Measurements from ENCODE around the gene TAF11L2. TPM values are rescaled to one million over a fixed set of nuclear protein-coding genes. Genes with fewer than 3 reads are reported as not detected.
"Not testable (repeated sequence)": the region's sequence is repeated elsewhere in the genome, so short reads cannot be mapped to it uniquely, and the experiment has no call there.

TAF11L2 gene
- not detected for total RNA-seq

GRCh38 chr5:17497931-17498330, at the start of gene TAF11L2:
Gene TAF11L2, plus strand, starts transcription at chr5:17498231.
- not testable (repeated sequence) for H3K4me1 Mint-ChIP-seq (ENCODE audit: low read depth in 2 of 2); ATAC-seq; H3K36me3 Mint-ChIP-seq; H3K27me3 Mint-ChIP-seq; DNase-seq (ENCODE audit: low spot score); H3K4me3 Mint-ChIP-seq; H3K27ac Mint-ChIP-seq
- H3K9me3 Mint-ChIP-seq: peaks cover 15% of the 10 kb centered on the region

- Mint-ChIP-seq H3K27ac (no peak overlapping the region), H3K9me3 (peaks cover 13% of the 10 kb centered on the region), H3K4me3 (no peak overlapping the region), H3K36me3 (peaks cover 8% of the 10 kb centered on the region), H3K4me1 (ENCODE audit: low read depth in 2 of 2) (no peaks in the 10 kb centered on the region), H3K27me3 (no peaks in the 10 kb centered on the region)
- ATAC-seq (no peak), DNase-seq (ENCODE audit: low spot score) (no peak)
These were observed 49.2 kb upstream of the TAF11L2 start for GRCh38 chr5:17448877-17449276.

- no peaks in the 10 kb centered on the region for H3K4me1 Mint-ChIP-seq (ENCODE audit: low read depth in 2 of 2)
- peaks cover 10% of the 10 kb centered on the region for H3K36me3 Mint-ChIP-seq
- H3K4me3 Mint-ChIP-seq: no peak overlapping the region
- no peak for DNase-seq (ENCODE audit: low spot score)
- peaks cover 28% of the 10 kb centered on the region for H3K9me3 Mint-ChIP-seq
- no peaks in the 10 kb centered on the region for H3K27me3 Mint-ChIP-seq
- no peak for ATAC-seq
- H3K27ac Mint-ChIP-seq: no peak overlapping the region
These were observed 45.1 kb upstream of the TAF11L2 start for GRCh38 chr5:17452936-17453335.

GRCh38 chr5:17455942-17456341, 42.1 kb upstream of the TAF11L2 start:
- Mint-ChIP-seq H3K4me1 (ENCODE audit: low read depth in 2 of 2) (no peaks in the 10 kb centered on the region), H3K9me3 (peaks cover 31% of the 10 kb centered on the region), H3K36me3 (peaks cover 7% of the 10 kb centered on the region), H3K27ac (no peak overlapping the region), H3K27me3 (no peaks in the 10 kb centered on the region), H3K4me3 (no peak overlapping the region)
- ATAC-seq (no peak), DNase-seq (ENCODE audit: low spot score) (no peak)

GRCh38 chr5:17461793-17462192, 36.2 kb upstream of the TAF11L2 start:
- Mint-ChIP-seq H3K27ac (no peak overlapping the region), H3K36me3 (peaks cover 20% of the 10 kb centered on the region), H3K4me3 (no peak overlapping the region), H3K9me3 (peaks cover 31% of the 10 kb centered on the region), H3K4me1 (ENCODE audit: low read depth in 2 of 2) (no peaks in the 10 kb centered on the region), H3K27me3 (no peaks in the 10 kb centered on the region)
- no peak for ATAC-seq
- DNase-seq (ENCODE audit: low spot score): no peak

DNA sequence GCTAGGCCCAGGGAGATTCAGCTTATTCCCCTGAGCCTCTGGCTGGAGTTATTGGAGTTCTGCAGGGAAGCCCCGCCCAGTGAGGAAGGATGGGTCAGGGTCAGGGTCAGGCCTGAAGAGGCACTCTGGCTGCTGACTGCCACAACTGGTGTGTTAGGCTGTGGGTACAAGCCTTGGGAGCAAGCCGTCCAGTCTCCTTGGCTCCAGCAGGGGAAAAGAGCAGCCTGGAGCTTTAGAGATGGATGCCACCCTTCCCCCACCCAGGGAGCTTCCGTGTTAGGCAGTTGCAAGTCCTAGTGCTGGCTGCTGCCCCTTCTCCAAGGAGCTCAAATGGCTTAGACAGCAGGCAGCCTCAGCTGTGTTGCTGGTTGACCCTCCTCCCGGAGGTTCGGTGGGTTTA, 34.4 kb upstream of the TAF11L2 start:
- DNase-seq (ENCODE audit: low spot score) (no peak), ATAC-seq (no peak)
- Mint-ChIP-seq H3K36me3 (peaks cover 23% of the 10 kb centered on the region), H3K27ac (no peak overlapping the region), H3K9me3 (peaks cover 35% of the 10 kb centered on the region), H3K27me3 (no peaks in the 10 kb centered on the region), H3K4me3 (no peak overlapping the region), H3K4me1 (ENCODE audit: low read depth in 2 of 2) (no peaks in the 10 kb centered on the region)

DNA sequence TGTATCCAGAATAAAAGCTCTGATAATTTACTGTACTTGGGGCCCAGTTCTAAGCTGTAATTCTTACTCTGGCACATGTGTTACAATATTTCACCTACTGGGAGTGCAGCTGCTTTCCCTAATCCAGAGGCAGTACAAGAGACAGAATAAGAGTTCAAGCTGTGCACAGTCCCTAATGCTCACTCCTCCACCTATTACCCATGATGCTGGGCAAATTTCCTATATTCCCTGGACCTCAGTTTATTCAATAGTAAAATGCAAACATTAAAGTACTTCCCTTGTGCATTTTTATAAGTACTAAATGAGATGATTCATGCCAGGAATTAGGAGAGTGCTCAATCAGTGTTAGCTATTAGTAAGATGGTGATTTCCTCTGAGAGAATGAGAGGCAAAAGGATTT, 28.0 kb upstream of the TAF11L2 start:
- Mint-ChIP-seq H3K36me3 (peaks cover 18% of the 10 kb centered on the region), H3K4me3 (no peak overlapping the region), H3K27me3 (no peaks in the 10 kb centered on the region), H3K27ac (no peak overlapping the region), H3K9me3 (peaks cover 17% of the 10 kb centered on the region), H3K4me1 (ENCODE audit: low read depth in 2 of 2) (no peaks in the 10 kb centered on the region)
- DNase-seq (ENCODE audit: low spot score) (no peak), ATAC-seq (no peak)

- not testable (repeated sequence) for ATAC-seq; H3K36me3 Mint-ChIP-seq; H3K27ac Mint-ChIP-seq; H3K4me1 Mint-ChIP-seq (ENCODE audit: low read depth in 2 of 2); H3K9me3 Mint-ChIP-seq; DNase-seq (ENCODE audit: low spot score); H3K4me3 Mint-ChIP-seq; H3K27me3 Mint-ChIP-seq
These were observed 23.0 kb upstream of the TAF11L2 start for GRCh38 chr5:17475064-17475463.

- H3K27me3 Mint-ChIP-seq: no peaks in the 10 kb centered on the region
- DNase-seq (ENCODE audit: low spot score): no peak
- no peak overlapping the region for H3K4me3 Mint-ChIP-seq
- peaks cover 2% of the 10 kb centered on the region for H3K36me3 Mint-ChIP-seq
- H3K9me3 Mint-ChIP-seq: peaks cover 8% of the 10 kb centered on the region
- no peak for ATAC-seq
- no peak overlapping the region for H3K27ac Mint-ChIP-seq
- no peaks in the 10 kb centered on the region for H3K4me1 Mint-ChIP-seq (ENCODE audit: low read depth in 2 of 2)
These were observed 21.0 kb upstream of the TAF11L2 start for GRCh38 chr5:17477043-17477442.

DNA sequence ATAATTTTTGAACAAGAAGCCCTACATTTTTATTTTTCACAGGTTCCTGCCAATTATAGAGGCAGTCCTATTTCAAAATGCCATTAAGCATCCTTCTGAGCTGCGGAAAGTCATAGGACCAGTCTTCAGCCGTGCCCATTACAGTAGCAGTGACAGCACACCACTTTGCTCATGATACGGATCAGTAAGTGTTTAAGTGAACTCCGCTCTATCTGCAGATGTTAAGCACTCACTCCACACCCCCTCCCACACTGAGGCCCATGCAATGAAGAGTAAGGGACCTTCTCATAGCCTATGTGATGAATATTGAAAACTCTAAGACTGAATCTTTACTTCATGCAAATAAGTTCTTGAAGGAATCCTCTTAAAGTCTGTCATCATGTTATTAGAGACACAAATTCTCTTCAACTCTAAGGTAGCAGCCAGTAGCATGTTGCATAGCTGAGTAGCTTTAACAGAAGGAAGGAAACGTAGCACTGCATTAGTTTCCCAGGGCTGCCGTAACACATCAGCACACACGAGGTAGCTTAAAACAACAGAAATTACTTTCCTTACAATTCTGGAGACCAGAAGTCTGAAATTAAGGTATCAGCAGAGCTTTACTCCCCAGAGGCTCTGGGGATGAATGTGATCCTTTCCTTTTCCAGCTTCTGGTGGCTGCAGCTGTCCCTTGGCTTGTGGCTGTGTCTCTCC, 20.3 kb upstream of the TAF11L2 start:
- Mint-ChIP-seq H3K27me3 (no peaks in the 10 kb centered on the region), H3K4me3 (no peak overlapping the region), H3K4me1 (ENCODE audit: low read depth in 2 of 2) (no peaks in the 10 kb centered on the region), H3K9me3 (peaks cover 6% of the 10 kb centered on the region), H3K27ac (no peak overlapping the region), H3K36me3 (no peaks in the 10 kb centered on the region)
- DNase-seq (ENCODE audit: low spot score) (no peak), ATAC-seq (no peak)

GRCh38 chr5:17481378-17481777, 16.7 kb upstream of the TAF11L2 start:
- H3K27me3 Mint-ChIP-seq: no peaks in the 10 kb centered on the region
- no peak overlapping the region for H3K27ac Mint-ChIP-seq
- no peak for ATAC-seq
- H3K4me1 Mint-ChIP-seq (ENCODE audit: low read depth in 2 of 2): no peaks in the 10 kb centered on the region
- H3K36me3 Mint-ChIP-seq: no peaks in the 10 kb centered on the region
- no peak overlapping the region for H3K4me3 Mint-ChIP-seq
- DNase-seq (ENCODE audit: low spot score): no peak
- H3K9me3 Mint-ChIP-seq: peaks cover 6% of the 10 kb centered on the region

DNA sequence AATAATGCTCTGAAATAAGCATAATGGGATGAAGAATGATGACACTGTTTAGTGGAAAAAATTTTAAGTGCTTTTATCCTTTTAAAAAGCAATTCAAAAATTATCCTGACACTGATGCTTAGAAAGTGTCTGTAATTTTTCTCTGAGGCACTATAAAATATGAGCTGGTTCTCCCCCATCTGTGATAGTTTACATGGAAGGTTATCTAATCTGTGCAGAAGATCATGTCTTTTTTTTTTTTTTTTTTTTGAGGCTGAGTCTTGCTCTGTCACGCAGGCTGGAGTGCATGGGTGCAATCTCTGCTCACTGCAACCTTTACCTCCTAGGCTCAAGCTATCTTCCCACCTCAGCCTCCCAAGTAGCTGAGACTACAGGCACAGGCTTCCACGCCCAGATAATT, 15.2 kb upstream of the TAF11L2 start:
- Mint-ChIP-seq H3K9me3 (peaks cover 6% of the 10 kb centered on the region), H3K4me1 (ENCODE audit: low read depth in 2 of 2) (no peaks in the 10 kb centered on the region), H3K4me3 (no peak overlapping the region), H3K27me3 (no peaks in the 10 kb centered on the region), H3K27ac (no peak overlapping the region), H3K36me3 (no peaks in the 10 kb centered on the region)
- ATAC-seq (no peak), DNase-seq (ENCODE audit: low spot score) (no peak)

DNA sequence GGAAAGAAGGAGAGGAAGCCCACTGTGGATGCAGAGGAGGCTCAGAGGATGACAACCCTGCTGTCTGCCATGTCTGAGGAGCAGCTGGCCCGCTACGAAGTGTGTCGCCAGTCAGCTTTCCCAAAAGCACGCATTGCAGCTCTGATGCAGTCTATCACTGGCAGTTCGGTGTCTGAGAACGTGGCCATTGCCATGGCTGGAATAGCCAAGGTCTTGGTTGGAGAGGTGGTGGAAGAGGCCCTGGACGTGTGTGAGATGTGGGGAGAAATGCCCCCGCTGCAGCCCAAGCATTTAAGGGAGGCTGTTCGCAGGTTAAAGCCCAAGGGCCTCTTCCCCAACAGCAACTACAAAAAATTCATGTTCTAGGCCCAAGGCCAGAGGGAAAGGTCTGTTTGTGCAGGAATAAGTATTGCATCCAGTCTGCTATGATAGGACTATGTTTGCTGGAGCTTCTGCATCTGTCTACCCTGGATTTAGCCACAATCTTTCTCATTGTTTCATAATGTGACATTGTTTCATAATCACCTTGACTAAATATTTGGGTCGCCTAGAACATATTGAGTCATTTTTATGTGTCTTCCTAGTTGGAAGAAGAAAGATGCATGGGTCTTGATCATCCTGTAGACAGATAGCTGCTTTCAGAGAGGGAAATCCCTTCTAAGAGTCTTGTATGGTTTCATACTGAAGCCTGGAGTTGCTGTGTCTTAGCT, 11.4 kb upstream of the TAF11L2 start:
- not testable (repeated sequence) for H3K27ac Mint-ChIP-seq; DNase-seq (ENCODE audit: low spot score); H3K36me3 Mint-ChIP-seq; ATAC-seq; H3K27me3 Mint-ChIP-seq; H3K9me3 Mint-ChIP-seq; H3K4me1 Mint-ChIP-seq (ENCODE audit: low read depth in 2 of 2); H3K4me3 Mint-ChIP-seq

DNA sequence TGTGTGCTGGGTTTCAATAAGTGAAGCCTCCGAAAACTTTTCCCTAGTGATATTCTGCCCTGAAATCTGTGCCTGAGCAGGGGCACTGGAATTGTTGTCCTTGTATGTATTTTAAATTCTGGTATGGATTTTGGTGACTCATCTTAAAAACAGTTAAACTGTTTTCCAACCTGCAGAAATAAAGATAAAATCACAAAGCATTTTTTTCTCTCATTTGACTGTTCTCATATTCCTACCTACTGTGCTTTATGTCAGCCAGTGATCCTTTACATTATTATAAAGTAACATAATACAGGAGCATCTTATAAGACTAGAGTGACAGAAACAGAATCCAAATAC, 10.9 kb upstream of the TAF11L2 start:
- no peak overlapping the region for H3K4me3 Mint-ChIP-seq
- H3K36me3 Mint-ChIP-seq: no peaks in the 10 kb centered on the region
- H3K27me3 Mint-ChIP-seq: no peaks in the 10 kb centered on the region
- DNase-seq (ENCODE audit: low spot score): no peak
- H3K9me3 Mint-ChIP-seq: peaks cover 11% of the 10 kb centered on the region
- H3K4me1 Mint-ChIP-seq (ENCODE audit: low read depth in 2 of 2): no peaks in the 10 kb centered on the region
- ATAC-seq: no peak
- H3K27ac Mint-ChIP-seq: no peak overlapping the region

- H3K27me3 Mint-ChIP-seq; ATAC-seq; H3K36me3 Mint-ChIP-seq; H3K4me1 Mint-ChIP-seq (ENCODE audit: low read depth in 2 of 2); H3K4me3 Mint-ChIP-seq; H3K27ac Mint-ChIP-seq; DNase-seq (ENCODE audit: low spot score): not testable (repeated sequence)
- peaks cover 17% of the 10 kb centered on the region for H3K9me3 Mint-ChIP-seq
These were observed 6.8 kb upstream of the TAF11L2 start for GRCh38 chr5:17491257-17491656.

Data from natural killer cell treated with Interleukin-12 subunit alpha and Interleukin-12 subunit beta and Interleukin-15 and Interleukin-18, amount 100 ng/mL, for 72 hours (primary cell).